K562 (cell line): ENCODE results near the gene ZNRF3. TPM values are rescaled to one million over a fixed set of nuclear protein-coding genes. Genes with fewer than 3 reads are reported as not detected.

ENCODE experiments used
- ATAC-seq: fragments of 200-7000 bp; cut with Tn5 transposase; 3 replicates; pipeline ENCODE4 v1.9.1; 2020; ENCODE audit warnings: moderate library complexity
- BruUV-seq: library from RNA; stranded (reverse); fragments of 400-500 nt; replicated peaks from 2 replicates; lab custom pipeline; 2021; lab: Mats Ljungman, UMichigan
- CTCF ChIA-PET: fragments of 300-600 bp; formaldehyde crosslinking; extraction: SDS; loops from one replicate; lab custom pipeline; 2021; ENCODE audit warnings: low intra/inter-chr PET ratio; lab: Yijun Ruan, JAX
- POLR2A ChIA-PET: fragments of 300-600, 350-650 bp; sonication (Branson Sonifier 250); formaldehyde crosslinking; extraction: SDS; loops from one replicate; lab custom pipeline; 2021; ENCODE audit warnings: antibody characterized with exemption, inconsistent platforms; lab: Yijun Ruan, JAX
- DNase-seq, 4 experiments: peaks; one replicate each; pipeline versions ENCODE4 v3.0.0 to v3.0.0-alpha.2; 2011 to 2018; ENCODE audit warnings: low spot score in 3 of 4, mixed read lengths in 3 of 4; ENCODE audit errors: extremely low read depth in 1 of 4
- FAIRE-seq: peaks from 2 replicates; lab custom pipeline; 2011; peaks lifted over from hg19 to GRCh38; lab: Jason Lieb, UNC
- H2AFZ ChIP-seq: 2 replicates; pipeline ENCODE4 v1.6.0; 2011; ENCODE audit warnings: low read depth, low read length, control low read depth, inconsistent platforms
- H3K27ac ChIP-seq: fragments of 200-600 bp; 3 replicates; pipeline ENCODE4 v1.8.0; 2011; ENCODE audit warnings: low read depth, mild to moderate bottlenecking, control low read depth, inconsistent platforms, low read length, moderate library complexity, mixed read lengths; ENCODE audit errors: extremely low read depth
- H3K27me3 ChIP-seq, 2 experiments: fragments of 300-600 bp in 1 of 2; 2 replicates in 1 of 2; 3 replicates in 1 of 2; pipeline versions ENCODE4 v1.6.0 to v1.8.0; 2011; ENCODE audit warnings: inconsistent platforms in 2 of 2, low read length in 2 of 2, mild to moderate bottlenecking in 1 of 2, mixed read lengths in 1 of 2, moderate library complexity in 1 of 2; ENCODE audit not compliant: control insufficient read depth in 2 of 2, insufficient read depth in 2 of 2
- H3K36me3 ChIP-seq: fragments of 300-600 bp; 3 replicates; pipeline ENCODE4 v1.8.0; 2011; ENCODE audit warnings: mild to moderate bottlenecking, low read length, inconsistent platforms; ENCODE audit not compliant: control insufficient read depth, insufficient read depth
- H3K4me1 ChIP-seq, 2 experiments: fragments of 200-600 bp in 1 of 2; replicated peaks in 1 of 2; 2 replicates in 1 of 2; 3 replicates in 1 of 2; pipeline versions ENCODE4 v1.5.1 to v1.8.0; 2011; ENCODE audit warnings: inconsistent platforms in 2 of 2, low read length in 2 of 2, mild to moderate bottlenecking in 1 of 2, mixed read lengths in 1 of 2, moderate library complexity in 1 of 2; ENCODE audit not compliant: control insufficient read depth in 2 of 2, insufficient read depth in 2 of 2
- H3K4me2 ChIP-seq: 2 replicates; pipeline ENCODE4 v1.6.1; 2011; ENCODE audit warnings: low read length, control low read depth, inconsistent platforms, mixed read lengths; ENCODE audit not compliant: insufficient read depth
- H3K4me3 ChIP-seq: fragments of 200-600 bp; sonication (generic), shearing (Covaris generic); 2 replicates; pipeline ENCODE4 v1.5.1; 2016; ENCODE audit warnings: control low read depth, inconsistent platforms
- H3K79me2 ChIP-seq: fragments of 200-600 bp; 3 replicates; pipeline ENCODE4 v1.8.0; 2011; ENCODE audit warnings: low read length, inconsistent platforms; ENCODE audit not compliant: control insufficient read depth, insufficient read depth
- H3K9ac ChIP-seq, 2 experiments: 2 replicates each; pipeline versions ENCODE4 v1.6.0 to v1.6.1; 2011; ENCODE audit warnings: low read depth in 2 of 2, low read length in 2 of 2, control low read depth in 1 of 2, inconsistent platforms in 1 of 2, mild to moderate bottlenecking in 1 of 2, mixed read lengths in 1 of 2; ENCODE audit not compliant: insufficient read depth in 1 of 2
- H3K9me1 ChIP-seq: one replicate; pipeline ENCODE4 v1.6.0; 2011; ENCODE audit warnings: inconsistent platforms, mild to moderate bottlenecking, low read length, moderate library complexity; ENCODE audit not compliant: control insufficient read depth, insufficient read depth
- H3K9me3 ChIP-seq: replicated peaks from 2 replicates; pipeline ENCODE4 v1.5.1; 2011; ENCODE audit warnings: low read depth, low read length, inconsistent platforms; ENCODE audit not compliant: control insufficient read depth, insufficient read depth
- H4K20me1 ChIP-seq: replicated peaks from 2 replicates; pipeline ENCODE4 v1.6.1; 2011; ENCODE audit warnings: low read length, inconsistent platforms, mixed read lengths; ENCODE audit not compliant: control insufficient read depth, insufficient read depth
- CBFB ChIP-seq: sonication (generic); formaldehyde crosslinking; IDR thresholded peaks from 2 replicates; pipeline ENCODE4 v1.4.0; 2020; ENCODE audit warnings: mild to moderate bottlenecking, missing genetic modification reagents
- DMBX1 ChIP-seq: fragments of 250-450 bp; sonication (Bioruptor Pico); IDR thresholded peaks from 2 replicates; pipeline ENCODE4 v1.8.0; 2022; ENCODE audit warnings: inconsistent platforms, mild to moderate bottlenecking, moderate library complexity, borderline replicate concordance
- KDM2B ChIP-seq: fragments of 250-450 bp; sonication (Bioruptor Pico); IDR thresholded peaks from 2 replicates; pipeline ENCODE4 v1.8.0; 2021; ENCODE audit warnings: mild to moderate bottlenecking, moderate library complexity
- PURB ChIP-seq: sonication (generic); formaldehyde crosslinking; IDR thresholded peaks from 2 replicates; pipeline ENCODE4 v1.9.0; 2021; ENCODE audit warnings: low read depth, mild to moderate bottlenecking, missing genetic modification reagents
- RAD51 ChIP-seq: fragments of 450-650 bp; IDR thresholded peaks from 2 replicates; pipeline ENCODE4 v1.7.1; 2016; ENCODE audit warnings: low read depth, mild to moderate bottlenecking, borderline replicate concordance
- RFX7 ChIP-seq: fragments of 250-450 bp; sonication (Bioruptor Pico); IDR thresholded peaks from 2 replicates; pipeline ENCODE4 v1.5.1; 2021; ENCODE audit warnings: mild to moderate bottlenecking
- SMARCA5 ChIP-seq: fragments of 450-650 bp; IDR thresholded peaks from 2 replicates; pipeline ENCODE4 v1.6.1; 2016
- SOX6 ChIP-seq: fragments of 450-650 bp; IDR thresholded peaks from 2 replicates; pipeline ENCODE4 v1.6.1; 2014; ENCODE audit warnings: mild to moderate bottlenecking
- SREBF2 ChIP-seq: sonication (generic); formaldehyde crosslinking; IDR thresholded peaks from 2 replicates; pipeline ENCODE4 v1.4.0; 2020; ENCODE audit warnings: mild to moderate bottlenecking, missing genetic modification reagents
- WGBS: fragments of 100-300 bp; shearing (Covaris generic); methylation state at CpG from one replicate; pipeline ENCODE4 v1.1.6; 2016; ENCODE audit warnings: low coverage, mixed read lengths; ENCODE audit not compliant: insufficient coverage; ENCODE audit errors: missing lambda C conversion rate; 5-methylcytosine and 5-hydroxymethylcytosine counted together
- in situ Hi-C: fragments of 300-500 bp; cut with MboI; formaldehyde crosslinking; loops from 4 replicates; pipeline ENCODE4 v1.15.0; 2018; ENCODE audit warnings: inconsistent platforms, mixed read lengths
- intact Hi-C: fragments of 100-400 bp; cut with micrococcal nuclease; formaldehyde crosslinking; loops from 2 replicates; pipeline ENCODE4 v1.14.2; 2022
- polyA plus RNA-seq, 8 experiments: library from polyadenylated mRNA; depleted of rRNA in 4 of 8; stranded (reverse) in 5 of 8; unstranded in 3 of 8; fragments of >200 nt; fragmentation: Nextera tagmentation in 2 of 8; fragmentation: Illumina TruSeq in 1 of 8; extraction: Ambion mirVana in 2 of 8; extraction: Trizol in 1 of 8; gene quantifications; 2 replicates each; pipeline versions ENCODE4 v1.2.1 to v1.2.3, GENCODE V29; 2011 to 2014; ENCODE audit warnings: inconsistent platforms in 1 of 8, missing spikeins in 1 of 8
- total RNA-seq, 7 experiments: library from RNA; depleted of rRNA in 6 of 7; stranded (reverse); fragments of >200 nt in 6 of 7; fragmentation: Illumina TruSeq in 2 of 7; extraction: Trizol in 2 of 7; gene quantifications; 2 replicates each; pipeline versions ENCODE4 v1.2.1 to v1.2.3, GENCODE V29; 2011 to 2021; ENCODE audit warnings: low replicate concordance in 1 of 7
- TF ChIP-seq, protein P1 (sequence below), 2 experiments: IDR thresholded peaks; 2 replicates each; pipeline ENCODE4 v1.6.1; 2011; ENCODE audit warnings: borderline replicate concordance in 1 of 2, control low read depth in 1 of 2, low read depth in 1 of 2, low read length in 1 of 2, mild to moderate bottlenecking in 1 of 2, mixed read lengths in 1 of 2, moderate library complexity in 1 of 2; ENCODE audit not compliant: insufficient read depth in 1 of 2, insufficient read length in 1 of 2, poor library complexity in 1 of 2, severe bottlenecking in 1 of 2; ENCODE audit errors: extremely low read depth in 1 of 2
- TF ChIP-seq, protein P2 (sequence below): sonication (generic); formaldehyde crosslinking; IDR thresholded peaks from 2 replicates; pipeline ENCODE4 v1.8.0; 2022; ENCODE audit warnings: missing genetic modification reagents, mild to moderate bottlenecking, moderate library complexity, borderline replicate concordance
- TF ChIP-seq, protein P3 (sequence below): fragments of 250-450 bp; sonication (Bioruptor Pico); IDR thresholded peaks from 2 replicates; pipeline ENCODE4 v1.4.0; 2020; ENCODE audit warnings: mild to moderate bottlenecking, moderate library complexity

Gene ZNRF3
- total and polyA plus RNA-seq, 9 of the 15 experiments (the other 6 are each of a cell fraction or from before 2014, with no cell fraction given) = 0.41 to 5.9 (median 1.7) TPM

GRCh38 chr22:29093501-29094300, 210.3 kb downstream of the ZNRF3 start:
- TF ChIP-seq RAD51 = no peak
- TF ChIP-seq, protein P1, sequence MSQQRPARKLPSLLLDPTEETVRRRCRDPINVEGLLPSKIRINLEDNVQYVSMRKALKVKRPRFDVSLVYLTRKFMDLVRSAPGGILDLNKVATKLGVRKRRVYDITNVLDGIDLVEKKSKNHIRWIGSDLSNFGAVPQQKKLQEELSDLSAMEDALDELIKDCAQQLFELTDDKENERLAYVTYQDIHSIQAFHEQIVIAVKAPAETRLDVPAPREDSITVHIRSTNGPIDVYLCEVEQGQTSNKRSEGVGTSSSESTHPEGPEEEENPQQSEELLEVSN (IDR thresholded peaks at IDR 0.05; ENCODE audit: borderline replicate concordance in 1 of 2, extremely low read depth in 1 of 2, insufficient read depth in 1 of 2, insufficient read length in 1 of 2, low read depth in 1 of 2, low read length in 1 of 2, poor library complexity in 1 of 2, severe bottlenecking in 1 of 2) = no peak
- TF ChIP-seq KDM2B (CRISPR knock-in tag) = no peak
- TF ChIP-seq SMARCA5 = no peak
- TF ChIP-seq, protein P2, sequence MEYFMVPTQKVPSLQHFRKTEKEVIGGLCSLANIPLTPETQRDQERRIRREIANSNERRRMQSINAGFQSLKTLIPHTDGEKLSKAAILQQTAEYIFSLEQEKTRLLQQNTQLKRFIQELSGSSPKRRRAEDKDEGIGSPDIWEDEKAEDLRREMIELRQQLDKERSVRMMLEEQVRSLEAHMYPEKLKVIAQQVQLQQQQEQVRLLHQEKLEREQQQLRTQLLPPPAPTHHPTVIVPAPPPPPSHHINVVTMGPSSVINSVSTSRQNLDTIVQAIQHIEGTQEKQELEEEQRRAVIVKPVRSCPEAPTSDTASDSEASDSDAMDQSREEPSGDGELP (CRISPR knock-in tag) = no peak
- no peak for TF ChIP-seq DMBX1 (CRISPR knock-in tag)
- TF ChIP-seq CBFB = no peak
- TF ChIP-seq, protein P3, sequence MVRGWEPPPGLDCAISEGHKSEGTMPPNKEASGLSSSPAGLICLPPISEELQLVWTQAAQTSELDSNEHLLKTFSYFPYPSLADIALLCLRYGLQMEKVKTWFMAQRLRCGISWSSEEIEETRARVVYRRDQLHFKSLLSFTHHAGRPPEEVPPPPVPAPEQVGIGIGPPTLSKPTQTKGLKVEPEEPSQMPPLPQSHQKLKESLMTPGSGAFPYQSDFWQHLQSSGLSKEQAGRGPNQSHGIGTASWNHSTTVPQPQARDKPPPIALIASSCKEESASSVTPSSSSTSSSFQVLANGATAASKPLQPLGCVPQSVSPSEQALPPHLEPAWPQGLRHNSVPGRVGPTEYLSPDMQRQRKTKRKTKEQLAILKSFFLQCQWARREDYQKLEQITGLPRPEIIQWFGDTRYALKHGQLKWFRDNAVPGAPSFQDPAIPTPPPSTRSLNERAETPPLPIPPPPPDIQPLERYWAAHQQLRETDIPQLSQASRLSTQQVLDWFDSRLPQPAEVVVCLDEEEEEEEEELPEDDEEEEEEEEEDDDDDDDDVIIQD (CRISPR knock-in tag) = no peak
- TF ChIP-seq PURB = no peak
- TF ChIP-seq RFX7 (CRISPR knock-in tag) = no peak
- TF ChIP-seq SREBF2 (CRISPR knock-in tag) = no peak
- TF ChIP-seq SOX6 = no peak
- TF ChIP-seq, all 486 proteins: peak for 0
- no peaks in the 10 kb centered on the region for H3K9me3 ChIP-seq
- WGBS = 77% methylated on average over 4 of the region's 4 CpGs
- no peak overlapping the region for H2AFZ ChIP-seq
- no peaks in the 10 kb centered on the region for H3K36me3 ChIP-seq
- no peaks in the 10 kb centered on the region for H3K79me2 ChIP-seq
- peaks cover 11 to 33% of the 10 kb centered on the region in 2 experiments; a peak in 4 of 5 replicates for H3K4me1 ChIP-seq
- CTCF ChIA-PET = no interaction called here
- no peak for DNase-seq
- H3K9ac ChIP-seq = no peak overlapping the region
- intact Hi-C loops (no loop called here), in situ Hi-C loops (no loop called here)
- ATAC-seq = no peak
- POLR2A ChIA-PET = interaction anchor here (0.6 to 1.1 kb wide), 2 partner anchors 11 to 13 kb away, joined by 3 read pairs; no protein-coding TSS in a partner anchor
- no peaks in the 10 kb centered on the region for H3K27me3 ChIP-seq
- FAIRE-seq = no peak
- H3K4me2 ChIP-seq = no peak overlapping the region
- no peaks in the 10 kb centered on the region for H3K9me1 ChIP-seq
- H3K4me3 ChIP-seq = no peak overlapping the region
- no TSS peak for BruUV-seq
- H4K20me1 ChIP-seq = no peaks in the 10 kb centered on the region
- H3K27ac ChIP-seq = no peak overlapping the region
